Stimulated activated CD4-positive, alpha-beta T cell treated with anti-CD3 and anti-CD28 coated beads, Interleukin-2, amount 100 ng/mL, for 4 hours (primary cell): ENCODE results near the gene RGS17.
"Not testable (repeated sequence)": the region's sequence is repeated elsewhere in the genome, so short reads cannot be mapped to it uniquely, and the experiment has no call there.

ENCODE experiments used
- DNase-seq: peaks from one replicate; pipeline ENCODE4 v3.0.0-alpha.2; 2020; ENCODE audit warnings: low read depth

Gene RGS17

GRCh38 chr6:153031335-153031955 is 99.6 kb downstream of the RGS17 start:
- DNase-seq: no peak

- no peak for DNase-seq
Observed at GRCh38 chr6:153028963-153029362, 102.1 kb downstream of the RGS17 start.

- no peak for DNase-seq
Observed at GRCh38 chr6:153028286-153028685, 102.8 kb downstream of the RGS17 start.

- no peak for DNase-seq
Observed at GRCh38 chr6:153027480-153027879, 103.6 kb downstream of the RGS17 start.

- DNase-seq: no peak
Observed at GRCh38 chr6:153024709-153025017, 106.4 kb downstream of the RGS17 start.

- DNase-seq: peak; percentile 16
Observed at GRCh38 chr6:153023977-153024708, 106.9 kb downstream of the RGS17 start.

GRCh38 chr6:153018355-153018754 is 112.7 kb downstream of the RGS17 start:
- no peak for DNase-seq

GRCh38 chr6:153016846-153017245 is 114.2 kb downstream of the RGS17 start:
- DNase-seq: no peak

- no peak for DNase-seq
Observed at GRCh38 chr6:153015094-153015640, 115.9 kb downstream of the RGS17 start.

GRCh38 chr6:153013438-153013837 is 117.6 kb downstream of the RGS17 start:
- DNase-seq: no peak

GRCh38 chr6:153012856-153013255 is 118.2 kb downstream of the RGS17 start:
- DNase-seq: no peak

- DNase-seq: no peak
Observed at GRCh38 chr6:153003366-153003690, 127.8 kb downstream of the RGS17 start.

GRCh38 chr6:153002613-153003365 is 128.3 kb downstream of the RGS17 start, which contains the start of gene MTRF1L:
Gene MTRF1L (minus strand): TSS chr6:153002709. CDS start chr6:153002685, 24 bp downstream.
- DNase-seq: peak; percentile 76

- DNase-seq: peak; percentile 9
Observed at GRCh38 chr6:153001767-153002612, 129.1 kb downstream of the RGS17 start.

GRCh38 chr6:153000790-153001189 is 130.3 kb downstream of the RGS17 start:
- not testable (repeated sequence) for DNase-seq

- no peak for DNase-seq
Observed at GRCh38 chr6:153000243-153000642, 130.8 kb downstream of the RGS17 start.

- DNase-seq: not testable (repeated sequence)
Observed at GRCh38 chr6:152999538-152999937, 131.5 kb downstream of the RGS17 start.

GRCh38 chr6:152993847-152994246 is 137.2 kb downstream of the RGS17 start:
- no peak for DNase-seq

- no peak for DNase-seq
Observed at GRCh38 chr6:152993431-152993830, 137.7 kb downstream of the RGS17 start.

- no peak for DNase-seq
Observed at GRCh38 chr6:152986978-152987377, 144.1 kb downstream of the RGS17 start.

GRCh38 chr6:152985300-152985699 is 145.8 kb downstream of the RGS17 start:
- DNase-seq: not testable (repeated sequence)

- no peak for DNase-seq
Observed at GRCh38 chr6:152984513-152984872, 146.6 kb downstream of the RGS17 start.
